Stimulated activated memory B cell treated with anti-CD40 and anti-IgM and Interleukin-4, amounts not matched to agents 10 μg/mL and 1 μg/mL and 100 μg/mL, for 72 hours (primary cell): ENCODE measurements around the gene S100A4.
"Not testable (repeated sequence)": the region's sequence is repeated elsewhere in the genome, so short reads cannot be mapped to it uniquely, and the experiment has no call there.

Experiments used
- ATAC-seq: fragments of 150-1000 bp; cut with Tn5 transposase; 2 replicates; pipeline ENCODE4 v1.10.0; 2021
- H3K27ac Mint-ChIP-seq: one replicate; pipeline ENCODE4 v1.8.0; 2022; ENCODE audit warnings: mild to moderate bottlenecking, mixed read lengths
- H3K27me3 Mint-ChIP-seq: one replicate; pipeline ENCODE4 v1.8.0; 2022; ENCODE audit warnings: mixed read lengths
- H3K36me3 Mint-ChIP-seq: one replicate; pipeline ENCODE4 v1.8.0; 2022; ENCODE audit warnings: mixed read lengths
- H3K4me1 Mint-ChIP-seq: one replicate; pipeline ENCODE4 v1.8.0; 2022; ENCODE audit warnings: mixed read lengths
- H3K4me3 Mint-ChIP-seq: one replicate; pipeline ENCODE4 v1.8.0; 2022; ENCODE audit warnings: mild to moderate bottlenecking, moderate library complexity, mixed read lengths
- H3K9me3 Mint-ChIP-seq: one replicate; pipeline ENCODE4 v1.8.0; 2022; ENCODE audit warnings: mixed read lengths

S100A4 gene

GRCh38 chr1:153545067-153546055, at the start of gene S100A4:
Gene S100A4, minus strand, starts transcription at chr1:153545806. Its CDS starts 1,012 bp downstream, at chr1:153544794.
- H3K4me3 Mint-ChIP-seq = peak within 1 kb of the TSS; percentile 83
- H3K4me1 Mint-ChIP-seq = peaks cover 60% of the 10 kb centered on the region
- peak; percentile 86 for ATAC-seq
- H3K27ac Mint-ChIP-seq = peak within 1 kb of the TSS; percentile 93
- peaks cover 9% of the 10 kb centered on the region for H3K27me3 Mint-ChIP-seq
- H3K9me3 Mint-ChIP-seq = no peaks in the 10 kb centered on the region
- H3K36me3 Mint-ChIP-seq = peaks cover 5% of the 10 kb centered on the region

- no peaks in the 10 kb centered on the region for H3K9me3 Mint-ChIP-seq
- H3K4me3 Mint-ChIP-seq = no peak overlapping the region
- H3K4me1 Mint-ChIP-seq = peaks cover 9% of the 10 kb centered on the region
- H3K27me3 Mint-ChIP-seq = no peaks in the 10 kb centered on the region
- H3K36me3 Mint-ChIP-seq = no peaks in the 10 kb centered on the region
- no peak for ATAC-seq
- H3K27ac Mint-ChIP-seq = no peak overlapping the region
Measured at GRCh38 chr1:153592748-153593147, 47.1 kb upstream of the S100A4 start.

- Mint-ChIP-seq H3K27me3 (no peaks in the 10 kb centered on the region), H3K36me3 (no peaks in the 10 kb centered on the region), H3K4me1 (no peaks in the 10 kb centered on the region), H3K27ac (no peak overlapping the region), H3K9me3 (no peaks in the 10 kb centered on the region), H3K4me3 (no peak overlapping the region)
- no peak for ATAC-seq
Measured at GRCh38 chr1:153588482-153588881, 42.9 kb upstream of the S100A4 start.

- H3K4me3 Mint-ChIP-seq, H3K9me3 Mint-ChIP-seq, H3K36me3 Mint-ChIP-seq, H3K27ac Mint-ChIP-seq, H3K4me1 Mint-ChIP-seq, ATAC-seq, H3K27me3 Mint-ChIP-seq: not testable (repeated sequence)
Measured at GRCh38 chr1:153588033-153588432, 42.4 kb upstream of the S100A4 start.

GRCh38 chr1:153587314-153587713, 41.7 kb upstream of the S100A4 start:
- no peaks in the 10 kb centered on the region for H3K4me1 Mint-ChIP-seq
- H3K9me3 Mint-ChIP-seq = no peaks in the 10 kb centered on the region

GRCh38 chr1:153586347-153586746, 40.7 kb upstream of the S100A4 start:
- H3K36me3 Mint-ChIP-seq = no peaks in the 10 kb centered on the region
- H3K27ac Mint-ChIP-seq = no peak overlapping the region
- no peak for ATAC-seq
- H3K27me3 Mint-ChIP-seq = no peaks in the 10 kb centered on the region
- H3K9me3 Mint-ChIP-seq = no peaks in the 10 kb centered on the region
- no peak overlapping the region for H3K4me3 Mint-ChIP-seq
- H3K4me1 Mint-ChIP-seq = no peaks in the 10 kb centered on the region

More at GRCh38 chr1:153587314-153587713, 41.7 kb upstream of the S100A4 start:
- no peak for ATAC-seq
- H3K4me3 Mint-ChIP-seq = no peak overlapping the region
- H3K36me3 Mint-ChIP-seq = no peaks in the 10 kb centered on the region
- no peaks in the 10 kb centered on the region for H3K27me3 Mint-ChIP-seq
- no peak overlapping the region for H3K27ac Mint-ChIP-seq

GRCh38 chr1:153585006-153585405, 39.4 kb upstream of the S100A4 start:
- no peaks in the 10 kb centered on the region for H3K36me3 Mint-ChIP-seq
- H3K27ac Mint-ChIP-seq = no peak overlapping the region
- no peaks in the 10 kb centered on the region for H3K9me3 Mint-ChIP-seq
- H3K4me3 Mint-ChIP-seq = no peak overlapping the region
- no peaks in the 10 kb centered on the region for H3K27me3 Mint-ChIP-seq
- ATAC-seq = no peak
- no peaks in the 10 kb centered on the region for H3K4me1 Mint-ChIP-seq

- Mint-ChIP-seq H3K36me3 (no peaks in the 10 kb centered on the region), H3K27me3 (peaks cover 5% of the 10 kb centered on the region), H3K4me1 (no peaks in the 10 kb centered on the region), H3K4me3 (no peak overlapping the region), H3K27ac (no peak overlapping the region), H3K9me3 (no peaks in the 10 kb centered on the region)
- no peak for ATAC-seq
Measured at GRCh38 chr1:153583976-153584375, 38.4 kb upstream of the S100A4 start.

GRCh38 chr1:153583514-153583913, 37.9 kb upstream of the S100A4 start:
- H3K27me3 Mint-ChIP-seq, H3K9me3 Mint-ChIP-seq, H3K4me1 Mint-ChIP-seq, H3K36me3 Mint-ChIP-seq, H3K4me3 Mint-ChIP-seq, H3K27ac Mint-ChIP-seq, ATAC-seq: not testable (repeated sequence)

- not testable (repeated sequence) for ATAC-seq, H3K27ac Mint-ChIP-seq, H3K36me3 Mint-ChIP-seq, H3K4me3 Mint-ChIP-seq, H3K4me1 Mint-ChIP-seq, H3K9me3 Mint-ChIP-seq
- peaks cover 17% of the 10 kb centered on the region for H3K27me3 Mint-ChIP-seq
Measured at GRCh38 chr1:153582836-153583235, 37.2 kb upstream of the S100A4 start.

- Mint-ChIP-seq H3K27me3 (peaks cover 23% of the 10 kb centered on the region), H3K4me1 (peaks cover 12% of the 10 kb centered on the region), H3K9me3 (no peaks in the 10 kb centered on the region), H3K27ac (no peak overlapping the region), H3K4me3 (no peak overlapping the region), H3K36me3 (no peaks in the 10 kb centered on the region)
- ATAC-seq = no peak
Measured at GRCh38 chr1:153578936-153579335, 33.3 kb upstream of the S100A4 start.

- ATAC-seq = no peak
- Mint-ChIP-seq H3K36me3 (no peaks in the 10 kb centered on the region), H3K4me1 (peaks cover 12% of the 10 kb centered on the region), H3K4me3 (no peak overlapping the region), H3K27me3 (peaks cover 23% of the 10 kb centered on the region), H3K9me3 (no peaks in the 10 kb centered on the region), H3K27ac (no peak overlapping the region)
Measured at GRCh38 chr1:153578490-153578889, 32.9 kb upstream of the S100A4 start.

GRCh38 chr1:153577624-153578051, 32.0 kb upstream of the S100A4 start:
- no peak for ATAC-seq
- H3K36me3 Mint-ChIP-seq = no peaks in the 10 kb centered on the region
- peaks cover 23% of the 10 kb centered on the region for H3K27me3 Mint-ChIP-seq
- H3K4me1 Mint-ChIP-seq = peaks cover 19% of the 10 kb centered on the region
- H3K27ac Mint-ChIP-seq = peak overlapping the region; percentile 3
- no peak overlapping the region for H3K4me3 Mint-ChIP-seq
- H3K9me3 Mint-ChIP-seq = no peaks in the 10 kb centered on the region

- ATAC-seq = no peak
- H3K9me3 Mint-ChIP-seq = no peaks in the 10 kb centered on the region
- no peak overlapping the region for H3K4me3 Mint-ChIP-seq
- H3K36me3 Mint-ChIP-seq = no peaks in the 10 kb centered on the region
- H3K27ac Mint-ChIP-seq = peak overlapping the region; percentile 3
- H3K27me3 Mint-ChIP-seq = peaks cover 23% of the 10 kb centered on the region
- peaks cover 23% of the 10 kb centered on the region for H3K4me1 Mint-ChIP-seq
Measured at GRCh38 chr1:153577138-153577537, 31.5 kb upstream of the S100A4 start.

GRCh38 chr1:153575497-153575896, 29.9 kb upstream of the S100A4 start:
- H3K9me3 Mint-ChIP-seq, ATAC-seq, H3K4me3 Mint-ChIP-seq, H3K27ac Mint-ChIP-seq, H3K36me3 Mint-ChIP-seq: not testable (repeated sequence)
- H3K27me3 Mint-ChIP-seq = peaks cover 23% of the 10 kb centered on the region
- peaks cover 23% of the 10 kb centered on the region for H3K4me1 Mint-ChIP-seq

- not testable (repeated sequence) for H3K27ac Mint-ChIP-seq, H3K36me3 Mint-ChIP-seq, H3K4me3 Mint-ChIP-seq, ATAC-seq, H3K9me3 Mint-ChIP-seq
- peaks cover 23% of the 10 kb centered on the region for H3K27me3 Mint-ChIP-seq
- H3K4me1 Mint-ChIP-seq = peaks cover 23% of the 10 kb centered on the region
Measured at GRCh38 chr1:153575081-153575491, 29.5 kb upstream of the S100A4 start.
